Fibroblast of lung (primary cell): ENCODE measurements around the gene PGBD1.

Source experiments
- CTCF ChIP-seq, 2 donors: IDR thresholded peaks in 1 of 2; conservative IDR thresholded peaks in 1 of 2; 1 replicate in 1 of 2; 2 replicates in 1 of 2; pipeline ENCODE4 v1.5.1; 2011 to 2012; ENCODE audit warnings: low read length in 2 of 2, control low read depth in 1 of 2, inconsistent platforms in 1 of 2, low read depth in 1 of 2, mild to moderate bottlenecking in 1 of 2
- EZH2 ChIP-seq: IDR thresholded peaks from 2 replicates; pipeline ENCODE4 v1.5.1; 2012; ENCODE audit warnings: low read length, control low read depth, mild to moderate bottlenecking; ENCODE audit errors: missing control alignments

- TF ChIP-seq CTCF (conservative IDR thresholded peaks at IDR 0.05 in 1 of 2, IDR thresholded peaks at IDR 0.05 in 1 of 2; ENCODE audit: low read depth in 1 of 2, low read length in 2 of 2) (no peak), EZH2 (no peak)
Observed at GRCh38 chr6:28257042-28257441, 24.3 kb upstream of the PGBD1 start.
